ENCODE results near the gene SCMH1.

GRCh38 chr1:40986328-40986783 is 255.8 kb downstream of the SCMH1 start:
- TF ChIP-seq MAX (IDR thresholded peaks at IDR 0.05; ENCODE audit: insufficient read depth, insufficient read length) (no peak), POLR2AphosphoS5 (IDR thresholded peaks at IDR 0.05; ENCODE audit: insufficient read depth, low read depth, low read length) (no peak), EZH2 (IDR thresholded peaks at IDR 0.05; ENCODE audit: borderline replicate concordance, low read depth, low read length, severe bottlenecking) (no peak), CTCF (IDR thresholded peaks at IDR 0.05; ENCODE audit: extremely low read depth in 1 of 2, insufficient read depth in 1 of 2, low read depth in 1 of 2, low read length in 2 of 2) (no peak), POLR2A (IDR thresholded peaks at IDR 0.05; ENCODE audit: low read depth, low read length) (no peak), FOS (IDR thresholded peaks at IDR 0.05; ENCODE audit: borderline replicate concordance, insufficient read depth, low read length) (no peak), MYC (IDR thresholded peaks at IDR 0.05; ENCODE audit: low read depth, low read length) (no peak), GATA2 (IDR thresholded peaks at IDR 0.05; ENCODE audit: insufficient read depth, insufficient read length, low read depth, low read length) (no peak), JUN (IDR thresholded peaks at IDR 0.05; ENCODE audit: borderline replicate concordance, insufficient read depth, insufficient read length, low read depth) (no peak)

Data from endothelial cell of umbilical vein (primary cell).